Dendritic cell treated with granulocyte-macrophage colony-stimulating factor and Interleukin-4, amounts not matched to agents 40 ng/mL and 50 ng/mL, for 4 days (primary cell): ENCODE data around the gene PHGDH.

Source experiments
- H3K27ac Mint-ChIP-seq: one replicate; pipeline ENCODE4 v1.8.0; 2022; ENCODE audit warnings: mild to moderate bottlenecking, mixed read lengths
- H3K27me3 Mint-ChIP-seq: one replicate; pipeline ENCODE4 v1.8.0; 2022; ENCODE audit warnings: mild to moderate bottlenecking, mixed read lengths
- H3K36me3 Mint-ChIP-seq: one replicate; pipeline ENCODE4 v1.8.0; 2022; ENCODE audit warnings: low read depth, mixed read lengths
- H3K4me1 Mint-ChIP-seq: one replicate; pipeline ENCODE4 v1.8.0; 2022; ENCODE audit warnings: low read depth, mixed read lengths
- H3K4me3 Mint-ChIP-seq: one replicate; pipeline ENCODE4 v1.8.0; 2022; ENCODE audit warnings: mild to moderate bottlenecking, moderate library complexity, mixed read lengths
- H3K9me3 Mint-ChIP-seq: one replicate; pipeline ENCODE4 v1.8.0; 2022; ENCODE audit warnings: mixed read lengths
- intact Hi-C: fragments of 100-400 bp; cut with micrococcal nuclease; formaldehyde crosslinking; loops from one replicate; pipeline ENCODE4 v1.15.0; 2022

The PHGDH gene

GRCh38 chr1:119771016-119771415, 59.3 kb downstream of the PHGDH start:
- no peak overlapping the region for H3K4me3 Mint-ChIP-seq
- H3K27me3 Mint-ChIP-seq, result peaks cover 2% of the 10 kb centered on the region
- no peaks in the 10 kb centered on the region for H3K9me3 Mint-ChIP-seq
- H3K4me1 Mint-ChIP-seq, result no peaks in the 10 kb centered on the region
- intact Hi-C loops, result loop anchor here (10.0 kb wide), 1 partner anchor 56 kb away; the partner anchor contains the start of gene PHGDH
- H3K27ac Mint-ChIP-seq, result no peak overlapping the region
- no peaks in the 10 kb centered on the region for H3K36me3 Mint-ChIP-seq

GRCh38 chr1:119771770-119772169, 60.0 kb downstream of the PHGDH start:
- no peak overlapping the region for H3K4me3 Mint-ChIP-seq
- no peaks in the 10 kb centered on the region for H3K36me3 Mint-ChIP-seq
- intact Hi-C loops, result loop anchor here (10.0 kb wide), 1 partner anchor 57 kb away; the partner anchor contains the start of gene PHGDH
- no peaks in the 10 kb centered on the region for H3K4me1 Mint-ChIP-seq
- H3K27me3 Mint-ChIP-seq, result peaks cover 2% of the 10 kb centered on the region
- H3K9me3 Mint-ChIP-seq, result no peaks in the 10 kb centered on the region
- no peak overlapping the region for H3K27ac Mint-ChIP-seq

GRCh38 chr1:119772298-119772697, 60.6 kb downstream of the PHGDH start:
- Mint-ChIP-seq H3K27me3 (no peaks in the 10 kb centered on the region), H3K4me3 (no peak overlapping the region), H3K4me1 (no peaks in the 10 kb centered on the region), H3K9me3 (no peaks in the 10 kb centered on the region), H3K27ac (no peak overlapping the region), H3K36me3 (no peaks in the 10 kb centered on the region)
- intact Hi-C loops, result loop anchor here (10.0 kb wide), 1 partner anchor 57 kb away; the partner anchor contains the start of gene PHGDH

- no peaks in the 10 kb centered on the region for H3K9me3 Mint-ChIP-seq
- H3K4me3 Mint-ChIP-seq, result no peak overlapping the region
- H3K27ac Mint-ChIP-seq, result no peak overlapping the region
- no peaks in the 10 kb centered on the region for H3K36me3 Mint-ChIP-seq
- no peaks in the 10 kb centered on the region for H3K27me3 Mint-ChIP-seq
- H3K4me1 Mint-ChIP-seq, result no peaks in the 10 kb centered on the region
- intact Hi-C loops, result loop anchor here (10.0 kb wide), 1 partner anchor 59 kb away; the partner anchor contains the start of gene PHGDH
Observed at GRCh38 chr1:119773711-119774241, 62.0 kb downstream of the PHGDH start.

- Mint-ChIP-seq H3K4me1 (no peaks in the 10 kb centered on the region), H3K4me3 (no peak overlapping the region), H3K36me3 (no peaks in the 10 kb centered on the region), H3K9me3 (no peaks in the 10 kb centered on the region), H3K27ac (no peak overlapping the region), H3K27me3 (no peaks in the 10 kb centered on the region)
- intact Hi-C loops, result loop anchor here (10.0 kb wide), 1 partner anchor 60 kb away; the partner anchor contains the start of gene PHGDH
Observed at GRCh38 chr1:119774746-119775490, 63.2 kb downstream of the PHGDH start.

- H3K27me3 Mint-ChIP-seq, result no peaks in the 10 kb centered on the region
- intact Hi-C loops, result loop anchor here (10.0 kb wide), 1 partner anchor 64 kb away; the partner anchor contains the start of gene PHGDH
Observed at GRCh38 chr1:119778359-119778758, 66.6 kb downstream of the PHGDH start.

GRCh38 chr1:119778886-119779560, 67.3 kb downstream of the PHGDH start:
- intact Hi-C loops, result loop anchor here (10.0 kb wide), 1 partner anchor 64 kb away; the partner anchor contains the start of gene PHGDH
- Mint-ChIP-seq H3K9me3 (no peaks in the 10 kb centered on the region), H3K4me3 (no peak overlapping the region), H3K36me3 (no peaks in the 10 kb centered on the region), H3K27ac (no peak overlapping the region), H3K27me3 (no peaks in the 10 kb centered on the region), H3K4me1 (peaks cover 20% of the 10 kb centered on the region)

More at GRCh38 chr1:119778359-119778758, 66.6 kb downstream of the PHGDH start:
- H3K9me3 Mint-ChIP-seq, result no peaks in the 10 kb centered on the region
- H3K36me3 Mint-ChIP-seq, result no peaks in the 10 kb centered on the region
- H3K4me3 Mint-ChIP-seq, result no peak overlapping the region
- H3K4me1 Mint-ChIP-seq, result peaks cover 13% of the 10 kb centered on the region
- no peak overlapping the region for H3K27ac Mint-ChIP-seq

GRCh38 chr1:119779869-119780356, 68.2 kb downstream of the PHGDH start:
- Mint-ChIP-seq H3K9me3 (no peaks in the 10 kb centered on the region), H3K27me3 (no peaks in the 10 kb centered on the region), H3K27ac (no peak overlapping the region), H3K36me3 (no peaks in the 10 kb centered on the region), H3K4me3 (no peak overlapping the region), H3K4me1 (peaks cover 27% of the 10 kb centered on the region)
- intact Hi-C loops, result loop anchor here (10.0 kb wide), 1 partner anchor 65 kb away; the partner anchor contains the start of gene PHGDH

- H3K4me1 Mint-ChIP-seq, result peaks cover 44% of the 10 kb centered on the region
- no peaks in the 10 kb centered on the region for H3K36me3 Mint-ChIP-seq
- H3K27ac Mint-ChIP-seq, result no peak overlapping the region
- intact Hi-C loops, result no loop called here
- H3K27me3 Mint-ChIP-seq, result no peaks in the 10 kb centered on the region
- no peaks in the 10 kb centered on the region for H3K9me3 Mint-ChIP-seq
- H3K4me3 Mint-ChIP-seq, result no peak overlapping the region
Observed at GRCh38 chr1:119781434-119782210, 69.9 kb downstream of the PHGDH start.

GRCh38 chr1:119782631-119783325, 71.0 kb downstream of the PHGDH start:
- no peaks in the 10 kb centered on the region for H3K9me3 Mint-ChIP-seq
- no peaks in the 10 kb centered on the region for H3K27me3 Mint-ChIP-seq

GRCh38 chr1:119783354-119784185, 71.8 kb downstream of the PHGDH start:
- no peaks in the 10 kb centered on the region for H3K9me3 Mint-ChIP-seq
- H3K36me3 Mint-ChIP-seq, result no peaks in the 10 kb centered on the region
- H3K4me1 Mint-ChIP-seq, result peaks cover 53% of the 10 kb centered on the region
- peak overlapping the region; percentile 29 for H3K27ac Mint-ChIP-seq
- intact Hi-C loops, result no loop called here
- no peak overlapping the region for H3K4me3 Mint-ChIP-seq
- H3K27me3 Mint-ChIP-seq, result no peaks in the 10 kb centered on the region

More at GRCh38 chr1:119782631-119783325, 71.0 kb downstream of the PHGDH start:
- intact Hi-C loops, result no loop called here
- Mint-ChIP-seq H3K27ac (no peak overlapping the region), H3K36me3 (no peaks in the 10 kb centered on the region), H3K4me1 (peaks cover 52% of the 10 kb centered on the region), H3K4me3 (no peak overlapping the region)

GRCh38 chr1:119784191-119784781, 72.6 kb downstream of the PHGDH start:
- no peaks in the 10 kb centered on the region for H3K9me3 Mint-ChIP-seq
- peak overlapping the region; percentile 29 for H3K27ac Mint-ChIP-seq
- H3K4me3 Mint-ChIP-seq, result no peak overlapping the region
- peaks cover 53% of the 10 kb centered on the region for H3K4me1 Mint-ChIP-seq
- intact Hi-C loops, result no loop called here
- no peaks in the 10 kb centered on the region for H3K36me3 Mint-ChIP-seq
- no peaks in the 10 kb centered on the region for H3K27me3 Mint-ChIP-seq
